ENCODE measurements around the gene AGR2.

Gene AGR2

DNA sequence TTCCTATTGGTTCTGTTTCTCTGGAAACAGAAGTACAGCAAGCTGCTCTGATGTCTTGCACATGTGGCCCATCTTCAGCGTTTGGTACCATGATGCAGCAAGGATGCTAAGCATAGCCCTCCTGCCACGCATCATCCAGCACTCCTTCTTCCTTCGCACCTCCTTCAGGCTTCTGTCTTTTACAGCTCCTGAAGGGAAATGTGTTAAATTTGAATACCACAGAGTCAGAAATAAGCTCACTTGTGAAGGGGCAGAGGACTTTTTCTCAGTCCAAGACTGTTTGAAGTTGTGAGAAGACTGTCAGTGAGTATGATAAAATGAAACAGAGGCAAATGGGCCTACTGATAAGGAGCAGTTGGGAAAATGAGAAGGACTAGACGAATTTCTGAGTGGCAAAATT is 30.5 kb downstream of the AGR2 start:
- Histone ChIP-seq H3K4me2 (ENCODE audit: low read depth, low read length, poor library complexity, severe bottlenecking) (no peak overlapping the region), H3K9me2 (replicated peaks; ENCODE audit: low read depth, low read length) (no peaks in the 10 kb centered on the region), H2AFZ (ENCODE audit: low read length) (no peak overlapping the region), H4K20me1 (ENCODE audit: insufficient read depth, low read length, poor library complexity, severe bottlenecking) (peaks cover 3% of the 10 kb centered on the region), H3K9ac (ENCODE audit: low read depth, low read length, poor library complexity, severe bottlenecking) (no peak overlapping the region), H3K4me1 (ENCODE audit: insufficient read depth, low read length, poor library complexity, severe bottlenecking) (peaks cover 32% of the 10 kb centered on the region), H3K9me3 (ENCODE audit: insufficient read depth, low read depth, low read length) (no peaks in the 10 kb centered on the region), H3K36me3 (ENCODE audit: insufficient read depth, low read length) (no peaks in the 10 kb centered on the region), H3F3A (ENCODE audit: low read depth) (no peaks in the 10 kb centered on the region), H3K27me3 (ENCODE audit: insufficient read depth, low read length, poor library complexity, severe bottlenecking) (no peaks in the 10 kb centered on the region), H3K79me2 (ENCODE audit: insufficient read depth, low read length) (peaks cover 58% of the 10 kb centered on the region), H3K4me3 (ENCODE audit: low read length, poor library complexity, severe bottlenecking) (no peak overlapping the region)
- TF ChIP-seq EZH2phosphoT487 (IDR thresholded peaks at IDR 0.05; ENCODE audit: borderline replicate concordance), result no peak
- TF ChIP-seq, protein P1, sequence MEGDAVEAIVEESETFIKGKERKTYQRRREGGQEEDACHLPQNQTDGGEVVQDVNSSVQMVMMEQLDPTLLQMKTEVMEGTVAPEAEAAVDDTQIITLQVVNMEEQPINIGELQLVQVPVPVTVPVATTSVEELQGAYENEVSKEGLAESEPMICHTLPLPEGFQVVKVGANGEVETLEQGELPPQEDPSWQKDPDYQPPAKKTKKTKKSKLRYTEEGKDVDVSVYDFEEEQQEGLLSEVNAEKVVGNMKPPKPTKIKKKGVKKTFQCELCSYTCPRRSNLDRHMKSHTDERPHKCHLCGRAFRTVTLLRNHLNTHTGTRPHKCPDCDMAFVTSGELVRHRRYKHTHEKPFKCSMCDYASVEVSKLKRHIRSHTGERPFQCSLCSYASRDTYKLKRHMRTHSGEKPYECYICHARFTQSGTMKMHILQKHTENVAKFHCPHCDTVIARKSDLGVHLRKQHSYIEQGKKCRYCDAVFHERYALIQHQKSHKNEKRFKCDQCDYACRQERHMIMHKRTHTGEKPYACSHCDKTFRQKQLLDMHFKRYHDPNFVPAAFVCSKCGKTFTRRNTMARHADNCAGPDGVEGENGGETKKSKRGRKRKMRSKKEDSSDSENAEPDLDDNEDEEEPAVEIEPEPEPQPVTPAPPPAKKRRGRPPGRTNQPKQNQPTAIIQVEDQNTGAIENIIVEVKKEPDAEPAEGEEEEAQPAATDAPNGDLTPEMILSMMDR (conservative IDR thresholded peaks at IDR 0.05; ENCODE audit: low read length), result no peak

DNA sequence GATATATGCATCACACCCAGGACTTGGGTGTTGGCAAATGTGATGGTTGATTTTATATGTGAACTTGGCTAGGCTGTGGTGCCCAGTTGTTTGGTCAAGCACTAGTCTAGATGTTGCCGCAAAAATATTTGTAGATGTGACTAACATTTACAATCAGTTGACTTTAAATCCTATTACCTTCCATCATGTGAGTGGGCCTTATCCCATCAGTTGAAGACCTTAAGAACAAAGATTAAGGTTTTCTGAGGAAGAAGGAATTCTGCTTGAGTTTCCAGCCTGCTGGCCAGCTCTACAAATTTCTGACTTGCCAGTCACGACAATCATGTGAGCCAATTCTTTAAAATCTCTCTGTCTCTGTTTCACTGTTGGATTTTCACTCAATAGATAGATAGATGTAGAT is 30.9 kb downstream of the AGR2 start:
- Histone ChIP-seq H2AFZ (ENCODE audit: low read length) (no peak overlapping the region), H3K9me2 (replicated peaks; ENCODE audit: low read depth, low read length) (no peaks in the 10 kb centered on the region), H3K4me2 (ENCODE audit: low read depth, low read length, poor library complexity, severe bottlenecking) (no peak overlapping the region), H3K9ac (ENCODE audit: low read depth, low read length, poor library complexity, severe bottlenecking) (no peak overlapping the region), H3K9me3 (ENCODE audit: insufficient read depth, low read depth, low read length) (no peaks in the 10 kb centered on the region), H3K79me2 (ENCODE audit: insufficient read depth, low read length) (peaks cover 60% of the 10 kb centered on the region), H3K4me3 (ENCODE audit: low read length, poor library complexity, severe bottlenecking) (no peak overlapping the region), H3K27me3 (ENCODE audit: insufficient read depth, low read length, poor library complexity, severe bottlenecking) (no peaks in the 10 kb centered on the region), H3F3A (ENCODE audit: low read depth) (no peaks in the 10 kb centered on the region), H3K4me1 (ENCODE audit: insufficient read depth, low read length, poor library complexity, severe bottlenecking) (peaks cover 34% of the 10 kb centered on the region), H4K20me1 (ENCODE audit: insufficient read depth, low read length, poor library complexity, severe bottlenecking) (peaks cover 3% of the 10 kb centered on the region), H3K36me3 (ENCODE audit: insufficient read depth, low read length) (no peaks in the 10 kb centered on the region)
- TF ChIP-seq, protein P1 (conservative IDR thresholded peaks at IDR 0.05; ENCODE audit: low read length), result no peak
- TF ChIP-seq EZH2phosphoT487 (IDR thresholded peaks at IDR 0.05; ENCODE audit: borderline replicate concordance), result no peak

DNA sequence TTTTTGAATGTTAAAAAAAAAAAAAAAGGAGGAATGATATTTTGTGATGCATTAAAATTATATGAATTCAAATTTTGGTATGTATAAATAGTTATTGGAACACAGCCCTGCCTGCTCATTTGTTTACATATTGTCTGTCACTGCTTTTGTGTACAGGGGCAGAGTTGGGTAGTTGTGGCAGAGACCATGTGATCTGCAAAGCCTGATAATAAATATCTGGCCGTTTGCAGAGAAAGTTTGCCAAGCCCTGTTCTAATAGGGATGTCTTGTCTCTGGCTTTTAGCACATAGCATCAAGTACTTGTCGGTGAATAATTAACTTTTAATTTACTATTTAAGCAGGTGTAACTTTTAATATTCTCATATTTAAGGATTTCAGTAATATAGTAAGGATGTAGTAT is 31.5 kb downstream of the AGR2 start:
- peaks cover 66% of the 10 kb centered on the region for H3K79me2 ChIP-seq (ENCODE audit: insufficient read depth, low read length)
- H3F3A ChIP-seq (ENCODE audit: low read depth), result no peaks in the 10 kb centered on the region
- no peaks in the 10 kb centered on the region for H3K9me3 ChIP-seq (ENCODE audit: insufficient read depth, low read depth, low read length)
- H2AFZ ChIP-seq (ENCODE audit: low read length), result no peak overlapping the region
- H4K20me1 ChIP-seq (ENCODE audit: insufficient read depth, low read length, poor library complexity, severe bottlenecking), result peaks cover 3% of the 10 kb centered on the region
- H3K9me2 ChIP-seq (replicated peaks; ENCODE audit: low read depth, low read length), result no peaks in the 10 kb centered on the region
- no peaks in the 10 kb centered on the region for H3K36me3 ChIP-seq (ENCODE audit: insufficient read depth, low read length)
- H3K4me1 ChIP-seq (ENCODE audit: insufficient read depth, low read length, poor library complexity, severe bottlenecking), result peaks cover 34% of the 10 kb centered on the region
- H3K4me2 ChIP-seq (ENCODE audit: low read depth, low read length, poor library complexity, severe bottlenecking), result no peak overlapping the region
- H3K9ac ChIP-seq (ENCODE audit: low read depth, low read length, poor library complexity, severe bottlenecking), result no peak overlapping the region
- TF ChIP-seq, protein P1 (conservative IDR thresholded peaks at IDR 0.05; ENCODE audit: low read length), result no peak
- no peak for TF ChIP-seq EZH2phosphoT487 (IDR thresholded peaks at IDR 0.05; ENCODE audit: borderline replicate concordance)
- no peaks in the 10 kb centered on the region for H3K27me3 ChIP-seq (ENCODE audit: insufficient read depth, low read length, poor library complexity, severe bottlenecking)
- H3K4me3 ChIP-seq (ENCODE audit: low read length, poor library complexity, severe bottlenecking), result no peak overlapping the region

Data from Loucy (cell line).